GM19193 (cell line): ENCODE measurements around the gene PUM1.

Source experiments
- POLR2A ChIP-seq: IDR thresholded peaks from 4 replicates; pipeline ENCODE4 v1.6.1; 2011; ENCODE audit not compliant: insufficient read depth, insufficient read length; ENCODE audit errors: extremely low read depth

PUM1 gene

GRCh38 chr1:31065310-31066217, at the start of gene PUM1:
PUM1 (minus strand) TSS chr1:31065717; CDS start chr1:31059566, 6,151 bp downstream.
- peak; percentile 93 for TF ChIP-seq POLR2A

- TF ChIP-seq POLR2A = no peak
Observed at GRCh38 chr1:31112266-31112935, 46.9 kb upstream of the PUM1 start.

- TF ChIP-seq POLR2A = no peak
Observed at GRCh38 chr1:31111290-31111951, 45.9 kb upstream of the PUM1 start.

- no peak for TF ChIP-seq POLR2A
Observed at GRCh38 chr1:31110846-31111245, 45.3 kb upstream of the PUM1 start.

GRCh38 chr1:31108861-31109260, 43.3 kb upstream of the PUM1 start:
- no peak for TF ChIP-seq POLR2A

GRCh38 chr1:31105646-31106045, 40.1 kb upstream of the PUM1 start:
- TF ChIP-seq POLR2A = no peak

GRCh38 chr1:31102501-31102950, 37.0 kb upstream of the PUM1 start:
- TF ChIP-seq POLR2A = no peak

- TF ChIP-seq POLR2A = no peak
Observed at GRCh38 chr1:31101147-31101502, 35.6 kb upstream of the PUM1 start.

- no peak for TF ChIP-seq POLR2A
Observed at GRCh38 chr1:31099293-31100032, 33.9 kb upstream of the PUM1 start.

GRCh38 chr1:31095985-31096384, 30.5 kb upstream of the PUM1 start:
- TF ChIP-seq POLR2A = no peak

- no peak for TF ChIP-seq POLR2A
Observed at GRCh38 chr1:31095298-31095981, 29.9 kb upstream of the PUM1 start.

GRCh38 chr1:31084782-31085569, 19.5 kb upstream of the PUM1 start:
- no peak for TF ChIP-seq POLR2A

- no peak for TF ChIP-seq POLR2A
Observed at GRCh38 chr1:31082385-31082784, 16.9 kb upstream of the PUM1 start.
